H7 (cell line): ENCODE results near the gene EYS. TPM values are rescaled to one million over a fixed set of nuclear protein-coding genes. Genes with fewer than 3 reads are reported as not detected.

Experiments
- DNase-seq: peaks from one replicate; pipeline ENCODE4 v3.0.0; 2012
- H3K27me3 ChIP-seq: 2 replicates; pipeline ENCODE4 v1.6.0; 2011; ENCODE audit warnings: mild to moderate bottlenecking, low read length; ENCODE audit not compliant: control insufficient read depth, insufficient read depth
- H3K36me3 ChIP-seq: replicated peaks from 2 replicates; pipeline ENCODE4 v1.5.1; 2011; ENCODE audit warnings: low read length; ENCODE audit not compliant: control insufficient read depth, insufficient read depth
- H3K4me3 ChIP-seq: 2 replicates; pipeline ENCODE4 v1.5.1; 2011; ENCODE audit warnings: low read depth, mild to moderate bottlenecking, control low read depth, low read length, moderate library complexity; ENCODE audit not compliant: insufficient read depth
- total RNA-seq: library from RNA; depleted of rRNA; stranded (reverse); fragments of >200 nt; shearing (Covaris generic); gene quantifications from 2 replicates; pipeline ENCODE4 v1.2.3, GENCODE V29; 2014

Gene EYS
- total RNA-seq, 1 experiment from 2014 or later = 0.10 TPM

- Histone ChIP-seq H3K4me3 (no peak overlapping the region), H3K36me3 (no peaks in the 10 kb centered on the region), H3K27me3 (no peaks in the 10 kb centered on the region)
- DNase-seq = no peak
Observed at GRCh38 chr6:64714073-64714472, 993.0 kb downstream of the EYS start.

GRCh38 chr6:64713175-64713574 lies 993.9 kb downstream of the EYS start:
- DNase-seq = no peak
- no peaks in the 10 kb centered on the region for H3K27me3 ChIP-seq
- no peaks in the 10 kb centered on the region for H3K36me3 ChIP-seq
- H3K4me3 ChIP-seq = no peak overlapping the region

DNA sequence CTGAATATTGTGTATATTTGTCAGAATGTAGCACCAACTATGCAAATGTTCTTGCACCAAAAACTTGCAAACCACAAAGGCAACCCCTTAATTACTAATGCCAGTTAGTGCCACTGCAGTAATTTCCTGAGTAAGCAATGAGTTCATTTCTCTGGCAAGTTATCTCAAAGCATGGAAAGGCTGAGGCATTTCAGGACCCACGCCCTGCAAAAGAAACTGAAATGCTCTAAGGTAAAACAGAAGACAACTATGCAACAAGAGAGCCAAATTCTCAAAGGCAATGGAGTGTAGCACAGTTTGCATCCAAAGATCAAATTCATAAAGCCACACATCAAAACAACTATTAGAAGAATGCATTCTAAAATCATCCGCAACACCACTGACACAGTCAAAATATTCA lies 994.4 kb downstream of the EYS start:
- no peak for DNase-seq
- Histone ChIP-seq H3K27me3 (no peaks in the 10 kb centered on the region), H3K4me3 (no peak overlapping the region)

GRCh38 chr6:64703922-64704321 lies 1003.1 kb downstream of the EYS start:
- no peak overlapping the region for H3K4me3 ChIP-seq
- DNase-seq = no peak
- H3K27me3 ChIP-seq = no peaks in the 10 kb centered on the region
- no peaks in the 10 kb centered on the region for H3K36me3 ChIP-seq

More for the DNA sequence above, 994.4 kb downstream of the EYS start:
- H3K36me3 ChIP-seq = no peaks in the 10 kb centered on the region

GRCh38 chr6:64696053-64696452 lies 1011.0 kb downstream of the EYS start:
- H3K27me3 ChIP-seq = no peaks in the 10 kb centered on the region
- no peak overlapping the region for H3K4me3 ChIP-seq
- no peaks in the 10 kb centered on the region for H3K36me3 ChIP-seq
- DNase-seq = no peak

GRCh38 chr6:64694356-64694755 lies 1012.7 kb downstream of the EYS start:
- no peaks in the 10 kb centered on the region for H3K27me3 ChIP-seq
- no peak for DNase-seq
- no peaks in the 10 kb centered on the region for H3K36me3 ChIP-seq
- H3K4me3 ChIP-seq = no peak overlapping the region

DNA sequence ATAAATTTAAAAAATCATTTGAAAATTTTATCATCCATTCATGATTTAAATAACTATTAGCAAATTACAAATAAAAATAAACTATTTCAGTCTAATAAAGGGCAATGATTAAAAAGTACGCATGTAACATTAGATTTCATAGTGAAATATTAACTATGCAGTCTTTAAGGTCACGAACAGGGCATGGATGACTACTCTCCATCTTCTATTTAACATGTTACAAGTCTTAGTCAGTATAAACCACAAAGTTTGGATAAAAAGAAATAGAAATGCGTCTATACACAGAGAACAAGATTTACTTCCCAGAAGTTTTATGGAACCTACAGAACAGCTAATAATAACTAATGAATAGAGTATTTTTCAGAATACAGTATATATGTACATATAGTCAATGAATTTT lies 1016.0 kb downstream of the EYS start:
- no peak for DNase-seq
- Histone ChIP-seq H3K27me3 (no peaks in the 10 kb centered on the region), H3K36me3 (no peaks in the 10 kb centered on the region), H3K4me3 (no peak overlapping the region)

DNA sequence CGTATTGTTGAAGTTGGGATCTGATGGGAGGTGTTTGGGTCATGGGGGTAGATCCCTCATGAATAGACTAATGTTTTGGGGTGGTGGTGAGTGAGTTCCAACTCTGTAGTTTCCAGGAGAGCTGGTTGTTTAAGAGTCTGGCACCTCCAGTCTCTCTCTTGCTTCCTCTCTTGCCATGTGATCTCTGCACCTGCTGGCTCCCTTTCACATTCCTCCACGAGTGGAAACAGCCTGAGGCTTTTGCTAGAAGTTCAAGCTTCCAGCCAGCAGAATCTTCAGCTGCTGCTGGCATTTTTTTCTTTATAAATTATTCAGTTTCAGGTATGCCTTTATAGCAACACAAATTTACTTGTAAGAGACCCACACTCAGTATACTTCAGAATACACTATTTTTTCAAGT lies 1021.6 kb downstream of the EYS start:
- no peak for DNase-seq
- Histone ChIP-seq H3K4me3 (no peak overlapping the region), H3K36me3 (no peaks in the 10 kb centered on the region), H3K27me3 (no peaks in the 10 kb centered on the region)

GRCh38 chr6:64683682-64684081 lies 1023.3 kb downstream of the EYS start:
- no peaks in the 10 kb centered on the region for H3K27me3 ChIP-seq
- no peak overlapping the region for H3K4me3 ChIP-seq
- DNase-seq = peak; percentile 2
- no peaks in the 10 kb centered on the region for H3K36me3 ChIP-seq

DNA sequence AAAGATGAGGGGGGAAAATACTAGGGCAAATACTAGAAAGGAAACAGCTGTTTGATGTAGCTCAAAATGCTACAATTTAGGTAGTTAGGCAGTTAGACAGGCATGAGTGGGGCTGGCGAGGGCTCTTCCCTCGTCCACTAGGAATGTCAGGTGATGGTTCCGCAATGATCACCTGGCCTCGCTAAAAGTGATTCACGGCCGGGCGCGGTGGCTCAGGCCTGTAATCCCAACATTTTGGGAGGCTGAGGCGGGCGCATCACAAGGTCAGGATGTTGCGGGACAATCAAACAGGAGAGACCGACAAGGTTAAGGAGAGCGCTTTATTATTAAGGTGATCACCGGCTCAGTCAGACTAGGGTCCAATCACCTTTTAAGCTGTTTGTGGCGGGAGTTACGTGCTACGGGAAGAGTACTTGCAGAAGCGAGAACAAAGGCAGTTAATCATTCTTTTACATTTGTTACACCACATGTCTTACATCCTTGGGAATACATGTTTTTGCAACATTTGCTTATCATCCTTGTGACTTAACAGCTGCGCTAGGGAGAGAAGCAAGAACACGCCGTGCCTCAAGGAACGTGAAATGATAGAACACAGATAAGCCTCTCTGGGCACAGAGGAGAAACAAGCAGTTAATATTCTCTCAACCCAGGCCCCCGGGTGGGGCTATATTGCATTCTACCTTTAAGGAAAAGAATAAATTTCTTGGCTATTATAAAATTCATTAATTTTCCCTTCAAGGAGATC lies 1025.4 kb downstream of the EYS start:
- no peak for DNase-seq
- no peaks in the 10 kb centered on the region for H3K36me3 ChIP-seq
- H3K27me3 ChIP-seq = no peaks in the 10 kb centered on the region
- H3K4me3 ChIP-seq = no peak overlapping the region

GRCh38 chr6:64680446-64680845 lies 1026.6 kb downstream of the EYS start:
- H3K27me3 ChIP-seq = no peaks in the 10 kb centered on the region
- H3K36me3 ChIP-seq = no peaks in the 10 kb centered on the region
- no peak for DNase-seq
- no peak overlapping the region for H3K4me3 ChIP-seq

GRCh38 chr6:64679416-64679815 lies 1027.6 kb downstream of the EYS start:
- H3K27me3 ChIP-seq = no peaks in the 10 kb centered on the region
- no peak for DNase-seq
- H3K36me3 ChIP-seq = no peaks in the 10 kb centered on the region
- H3K4me3 ChIP-seq = no peak overlapping the region

DNA sequence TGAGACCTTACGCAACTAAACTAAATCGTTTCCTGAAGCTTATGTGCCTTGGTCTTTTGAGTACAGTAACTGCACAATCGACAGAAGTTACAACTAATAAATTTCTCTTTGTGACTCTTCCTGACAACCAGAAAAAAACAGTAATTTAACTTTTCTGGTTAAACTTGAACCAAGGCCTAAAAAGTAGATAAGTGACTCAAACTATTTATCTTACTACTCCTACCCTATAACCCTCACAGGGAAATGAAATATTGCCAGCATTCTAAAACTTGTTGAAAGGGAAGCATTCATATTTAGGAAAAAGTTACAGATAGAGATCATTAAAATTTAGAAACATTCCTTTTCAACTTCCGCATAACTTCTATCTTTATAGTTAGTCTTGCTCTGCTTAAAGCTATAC lies 1034.4 kb downstream of the EYS start:
- H3K4me3 ChIP-seq = no peak overlapping the region
- H3K27me3 ChIP-seq = peaks cover 53% of the 10 kb centered on the region

DNA sequence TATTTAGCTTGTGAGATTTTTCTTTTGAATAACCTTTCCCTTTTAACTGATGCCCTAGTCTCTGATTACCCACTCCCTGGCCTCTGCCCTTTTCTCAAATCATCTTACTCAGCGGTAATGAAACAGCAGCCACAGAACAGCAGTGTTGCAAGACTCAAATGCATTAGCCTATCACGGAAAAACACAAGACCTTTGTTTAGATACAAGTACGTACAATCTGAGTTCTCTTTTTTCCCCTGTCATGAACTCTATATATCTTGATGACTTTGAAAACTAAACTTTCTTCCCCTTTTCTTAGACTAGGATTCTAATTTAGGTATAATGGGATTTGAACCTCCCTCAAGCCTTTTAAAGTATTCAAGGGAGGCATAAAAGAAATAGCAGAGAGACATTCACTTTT lies 1034.9 kb downstream of the EYS start:
- no peak for DNase-seq
- Histone ChIP-seq H3K4me3 (no peak overlapping the region), H3K27me3 (peaks cover 56% of the 10 kb centered on the region), H3K36me3 (no peaks in the 10 kb centered on the region)

More for the DNA sequence above, 1034.4 kb downstream of the EYS start:
- H3K36me3 ChIP-seq = no peaks in the 10 kb centered on the region
- DNase-seq = no peak

- no peaks in the 10 kb centered on the region for H3K36me3 ChIP-seq
- H3K27me3 ChIP-seq = peaks cover 23% of the 10 kb centered on the region
- H3K4me3 ChIP-seq = no peak overlapping the region
- no peak for DNase-seq
Observed at GRCh38 chr6:64665137-64665536, 1041.9 kb downstream of the EYS start.

GRCh38 chr6:64664480-64664879 lies 1042.5 kb downstream of the EYS start:
- Histone ChIP-seq H3K27me3 (peaks cover 22% of the 10 kb centered on the region), H3K4me3 (no peak overlapping the region), H3K36me3 (no peaks in the 10 kb centered on the region)
- no peak for DNase-seq
